HG03571 (cell line): Measurements from ENCODE around the gene MBD1.
"Not testable (repeated sequence)": the region's sequence is repeated elsewhere in the genome, so short reads cannot be mapped to it uniquely, and the experiment has no call there.

Experiments used
- ATAC-seq: cut with Tn5 transposase; IDR thresholded peaks from one replicate; pipeline ENCODE4 v1.9.1; 2021; ENCODE audit not compliant: unreplicated experiment

Gene MBD1

GRCh38 chr18:50293039-50293438 is 11.7 kb upstream of the MBD1 start:
- no peak for ATAC-seq

GRCh38 chr18:50289108-50289443 is 7.8 kb upstream of the MBD1 start:
- no peak for ATAC-seq

DNA sequence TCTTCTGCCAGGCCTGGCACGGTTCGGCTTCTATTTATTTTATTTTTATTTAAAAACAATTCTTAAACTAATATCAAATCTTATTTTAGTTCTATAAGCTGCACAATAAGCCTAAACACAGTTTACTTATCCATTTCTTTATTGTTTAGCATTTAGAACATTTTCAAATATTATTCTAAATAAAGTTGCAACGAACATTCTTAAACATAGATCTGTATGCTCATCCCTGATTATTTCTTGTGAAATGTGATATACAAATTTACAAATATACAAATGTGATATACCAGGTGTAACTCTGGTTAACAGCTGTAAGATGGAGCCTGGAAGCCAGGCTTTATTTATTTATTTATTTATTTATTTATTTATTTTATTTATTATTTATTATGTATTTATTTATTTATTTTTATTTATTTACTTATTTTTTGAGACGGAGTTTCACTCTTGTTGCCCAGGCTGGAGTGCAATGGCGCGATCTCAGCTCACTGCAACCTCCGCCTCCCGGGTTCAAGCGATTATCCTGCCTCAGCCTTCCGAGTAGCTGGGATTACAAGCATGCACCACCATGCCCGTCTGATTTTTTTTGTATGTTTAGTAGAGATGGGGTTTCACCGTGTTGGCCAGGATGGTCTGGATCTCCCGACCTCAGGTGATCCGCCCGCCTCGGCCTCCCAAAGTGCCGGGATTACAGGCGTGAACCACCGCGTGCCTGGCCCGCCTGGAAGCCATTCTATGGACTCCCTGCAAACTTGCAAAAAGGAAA is 7.2 kb upstream of the MBD1 start:
- ATAC-seq = not testable (repeated sequence)

DNA sequence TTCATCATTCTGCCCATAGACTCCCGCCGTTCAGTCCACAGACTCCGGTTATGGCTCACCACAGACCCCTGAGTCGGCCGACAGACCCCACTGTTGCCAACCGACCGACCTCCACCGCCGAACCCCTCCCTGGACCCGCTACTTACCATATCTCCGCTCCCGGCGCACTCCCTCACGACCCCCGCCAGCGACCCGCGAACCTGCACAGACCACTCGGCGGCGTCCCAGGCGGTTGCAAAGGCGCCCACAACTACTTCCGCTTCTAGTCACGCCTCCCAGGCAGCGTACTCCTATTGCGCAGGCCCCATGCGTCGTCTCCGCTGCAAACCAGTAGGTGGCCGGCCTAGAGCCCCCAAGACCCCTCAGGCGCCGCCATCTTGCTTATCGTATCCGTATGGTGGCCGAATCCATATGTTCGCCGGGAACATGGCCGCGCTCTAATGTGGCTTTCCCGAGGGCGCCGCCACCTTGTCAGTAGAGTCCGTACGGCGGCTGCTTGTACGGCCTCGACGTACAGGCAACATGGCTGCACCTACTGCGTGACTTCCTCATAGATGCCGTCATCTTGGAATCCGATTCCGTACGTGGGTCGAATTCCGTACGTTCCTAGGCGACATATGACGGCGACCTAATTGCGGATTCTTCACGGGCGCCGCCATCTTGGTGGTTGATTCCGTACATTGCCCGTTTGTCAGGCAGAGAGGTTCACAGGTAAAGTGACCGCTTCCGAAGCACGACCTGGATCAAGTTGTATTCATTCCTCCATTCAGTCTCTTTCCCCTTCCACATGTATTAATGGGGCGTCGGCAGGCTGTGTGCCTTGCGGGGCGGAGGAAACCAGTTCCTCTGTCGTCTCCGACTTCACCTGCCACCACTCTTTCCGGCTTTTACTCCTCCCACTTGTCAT is 6.4 kb upstream of the MBD1 start, which contains the start of gene CXXC1:
CXXC1 (minus strand) TSS at position 252 of the 907 bp plus-strand sequence; CDS start at position 149, 103 bp downstream.
- ATAC-seq = peak; percentile 88

DNA sequence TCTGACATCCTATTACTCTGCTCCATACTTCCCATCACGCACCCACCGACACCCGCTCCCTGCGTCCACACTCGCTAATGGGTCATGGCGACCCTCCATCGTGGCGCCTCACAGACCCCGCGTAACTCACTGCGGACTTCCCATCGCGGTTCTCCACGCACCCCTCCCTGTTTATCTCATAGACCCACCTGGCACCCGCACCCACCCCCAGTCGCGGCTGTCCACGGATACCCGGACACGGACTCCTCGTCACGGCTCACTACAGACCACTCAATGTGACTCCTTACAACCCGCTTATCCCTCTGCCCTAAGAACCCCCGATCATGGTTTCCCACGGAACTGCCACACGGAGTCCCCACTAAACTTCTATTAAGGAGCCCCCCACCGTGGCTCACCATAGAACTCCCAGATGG is 5.7 kb upstream of the MBD1 start:
- no peak for ATAC-seq

GRCh38 chr18:50286391-50287027 is 5.2 kb upstream of the MBD1 start:
- no peak for ATAC-seq

DNA sequence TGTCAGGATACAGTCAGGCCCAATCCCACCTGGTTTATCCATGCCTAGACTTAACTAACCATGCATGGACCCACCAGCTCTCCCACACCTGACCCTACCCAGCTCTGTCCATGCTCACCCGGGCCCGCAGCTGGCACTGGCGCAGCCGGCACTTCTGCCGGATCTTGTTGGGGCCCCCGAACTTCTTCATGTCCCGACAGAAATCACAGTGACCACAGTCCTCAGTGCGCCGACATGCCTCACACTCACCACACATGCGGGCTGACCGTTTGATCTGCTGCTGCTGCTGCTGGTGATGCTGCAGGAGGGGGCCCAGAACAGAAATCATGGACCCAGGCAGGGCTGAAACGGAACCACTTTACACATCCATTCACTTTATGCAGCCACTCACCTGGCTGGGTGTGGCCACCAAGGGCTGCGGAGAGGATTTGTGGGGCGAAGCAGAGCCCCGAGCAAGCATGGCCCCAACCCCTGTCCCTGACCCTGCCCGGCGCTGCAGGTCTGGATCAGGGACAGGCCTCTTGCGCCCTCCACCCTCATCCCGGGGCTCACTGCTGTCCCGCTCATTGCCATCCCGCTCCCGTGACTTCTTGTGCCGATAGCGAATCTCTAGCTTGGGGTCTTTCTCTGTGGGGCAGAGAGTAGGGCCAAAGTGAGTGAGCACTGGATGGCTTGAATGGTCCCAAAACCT is 4.5 kb upstream of the MBD1 start:
- ATAC-seq = no peak

DNA sequence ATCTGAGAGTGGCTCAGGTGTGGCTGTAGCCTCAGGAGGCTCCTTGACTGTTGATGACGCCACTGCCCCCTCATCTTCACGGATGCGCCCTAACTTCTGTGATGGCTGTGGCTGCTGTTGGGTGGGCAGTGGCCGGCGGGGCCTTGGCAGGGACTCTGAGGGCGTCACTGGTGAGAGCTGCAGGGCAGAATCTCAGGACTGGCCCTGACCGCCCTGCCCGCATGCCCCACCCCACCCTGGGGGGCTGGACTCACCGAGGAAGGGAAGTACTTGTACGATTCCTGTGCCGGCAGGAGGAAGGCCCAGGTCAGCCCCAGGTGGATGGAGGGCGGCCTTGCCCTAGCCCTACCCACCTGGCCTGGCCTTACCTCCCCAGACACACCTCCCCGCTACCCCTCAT is 3.7 kb upstream of the MBD1 start:
- ATAC-seq = no peak

- ATAC-seq = no peak
These were observed 3.0 kb upstream of the MBD1 start for GRCh38 chr18:50284255-50284885.

DNA sequence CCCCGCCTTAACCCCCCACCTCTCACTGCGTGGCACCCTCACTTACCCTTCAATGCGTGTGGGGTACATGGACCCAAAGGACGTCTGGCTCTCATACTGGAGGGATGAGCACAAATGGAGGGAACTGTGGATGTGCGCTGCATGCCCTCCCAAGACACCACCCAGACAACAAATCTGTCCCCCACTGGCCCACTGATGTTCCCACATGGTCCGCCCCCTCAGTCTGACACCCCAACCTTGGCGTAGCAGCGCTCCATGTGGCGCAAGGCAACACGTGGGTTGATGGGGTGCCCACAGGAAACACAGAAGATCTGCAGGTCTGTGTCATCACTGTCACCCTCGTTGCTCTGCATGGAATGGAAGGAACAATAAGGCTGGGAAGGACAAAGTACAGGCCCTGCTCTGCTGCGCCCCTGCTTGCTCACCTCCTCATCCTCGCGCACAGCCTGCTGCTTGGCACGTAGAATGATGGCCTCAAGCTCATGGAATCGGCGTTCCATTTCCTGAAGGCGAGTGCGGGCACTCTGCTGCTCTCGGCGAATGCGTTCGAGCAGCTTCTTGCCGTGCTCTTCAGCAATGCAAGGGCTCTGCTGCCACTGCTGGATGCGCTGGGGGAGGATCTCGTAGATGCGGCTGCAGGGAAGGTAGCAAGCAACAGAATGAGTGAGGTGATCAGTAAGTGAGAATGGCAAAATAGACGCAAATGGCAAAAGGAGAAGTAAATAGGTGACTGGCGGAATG is 2.3 kb upstream of the MBD1 start:
- ATAC-seq = no peak

DNA sequence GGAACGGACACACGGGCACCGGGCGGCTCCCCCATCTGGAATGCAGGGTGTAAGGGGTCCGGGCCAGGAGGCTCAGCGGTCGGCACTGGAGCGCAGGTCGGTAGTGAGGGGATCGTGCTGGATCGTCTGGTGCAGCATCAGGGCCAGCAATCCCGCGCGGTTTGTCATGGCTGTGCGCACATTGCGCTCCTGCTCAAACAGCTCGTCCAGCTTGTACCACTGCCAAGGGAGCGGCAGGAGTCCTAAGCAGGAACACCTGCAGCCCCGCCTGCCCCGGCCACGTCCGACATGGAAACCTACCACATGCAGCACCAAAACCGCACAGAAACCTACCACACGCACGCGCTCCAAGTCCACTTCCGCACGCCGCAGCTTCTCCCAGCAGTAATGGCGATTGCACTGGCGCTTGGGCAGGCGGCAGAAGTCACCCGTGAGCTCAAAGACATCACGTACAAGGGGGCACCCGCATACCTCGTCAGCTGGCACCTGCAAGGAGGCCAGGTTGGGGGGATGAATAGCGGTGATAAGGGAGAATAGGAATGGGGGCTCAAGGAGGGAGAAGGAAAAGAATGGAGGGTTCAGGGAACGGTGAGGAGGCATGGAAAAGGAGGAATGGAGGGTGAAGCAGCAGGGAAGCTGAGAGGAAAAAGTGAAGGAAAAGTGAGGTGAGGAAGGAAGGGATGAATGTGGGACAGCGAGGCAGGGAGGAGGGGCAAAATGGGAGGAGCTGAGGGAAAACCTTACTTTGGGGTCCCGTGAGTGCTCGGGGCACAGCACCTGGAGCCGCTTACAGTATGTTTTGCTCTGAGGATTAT is 1.4 kb upstream of the MBD1 start:
- no peak for ATAC-seq

DNA sequence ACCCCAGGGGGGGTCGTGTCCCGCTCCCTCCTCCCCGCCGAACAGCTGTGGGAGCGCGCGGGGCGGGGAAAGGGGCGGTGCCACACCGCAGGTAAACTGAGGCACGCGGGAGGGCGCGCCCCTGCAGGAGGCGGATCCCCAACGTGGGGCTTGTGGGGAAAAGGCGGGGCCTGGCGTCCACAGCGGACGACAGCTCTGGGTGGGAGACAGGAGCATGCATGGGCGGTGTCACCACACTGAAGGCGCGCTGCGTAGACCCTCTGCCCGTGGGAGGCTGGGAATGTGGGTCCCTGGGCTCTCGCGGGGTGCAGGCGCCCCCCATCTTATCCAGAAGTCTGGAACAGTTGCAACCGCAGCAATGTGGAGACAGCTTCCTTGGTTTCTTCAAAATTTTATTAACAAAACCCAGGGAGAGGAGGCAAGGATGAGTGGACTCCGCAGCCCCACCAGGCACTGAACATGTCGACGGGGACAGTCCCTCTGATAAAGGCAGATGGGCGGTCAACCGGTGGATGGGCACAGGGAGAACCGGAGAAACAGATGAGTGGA is 723 bp upstream of the MBD1 start:
- ATAC-seq = no peak

DNA sequence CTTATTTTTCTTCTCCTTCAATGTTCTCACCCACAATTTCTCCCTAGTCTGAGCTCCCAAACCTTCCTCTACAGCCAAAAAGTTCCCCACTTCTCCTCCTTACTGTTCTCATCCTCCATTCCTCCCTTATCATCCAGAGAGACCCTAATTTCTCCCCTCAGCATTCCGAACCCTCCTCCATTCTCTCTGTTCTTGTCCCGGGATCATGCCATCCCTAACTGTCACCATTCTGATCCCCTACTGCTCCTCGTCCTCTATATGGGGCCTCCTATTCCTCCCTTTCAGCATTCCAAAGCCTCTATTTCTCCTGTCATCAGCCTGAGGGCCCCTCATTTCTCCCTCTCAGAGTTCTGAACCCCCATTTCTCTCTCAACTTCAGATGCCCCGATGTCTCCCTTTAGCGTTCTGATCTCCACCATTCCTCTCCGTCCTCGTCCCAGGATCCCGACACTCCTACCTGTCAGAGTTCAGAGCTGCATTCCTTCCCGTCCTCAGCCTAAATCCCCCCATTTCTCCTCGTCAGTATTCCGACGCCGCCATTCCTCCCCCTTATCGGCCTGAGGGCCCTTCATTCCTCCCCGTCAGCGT is 522 bp downstream of the MBD1 start:
- ATAC-seq = no peak

- no peak for ATAC-seq
These were observed 1.6 kb downstream of the MBD1 start for GRCh38 chr18:50279752-50280151.

DNA sequence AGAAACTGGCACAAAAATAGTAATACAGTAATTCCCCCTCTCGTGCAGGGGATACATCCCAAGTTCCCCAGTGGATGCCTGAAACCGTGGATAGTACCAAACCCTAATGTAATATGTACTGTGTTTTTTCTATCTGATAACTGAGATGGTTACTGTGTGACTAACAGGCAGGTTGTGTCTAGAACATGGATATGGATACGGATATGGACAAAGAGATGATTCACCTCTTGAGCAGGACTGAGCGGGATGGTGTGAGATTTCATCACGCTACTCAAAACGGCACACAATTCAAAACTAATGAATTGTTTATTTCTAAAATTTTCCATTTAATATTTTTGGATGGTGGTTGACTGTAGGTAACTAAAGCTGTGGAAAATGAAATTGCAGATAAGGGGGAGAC is 3.4 kb downstream of the MBD1 start:
- ATAC-seq = no peak

- no peak for ATAC-seq
These were observed 4.9 kb downstream of the MBD1 start for GRCh38 chr18:50276452-50276851.

DNA sequence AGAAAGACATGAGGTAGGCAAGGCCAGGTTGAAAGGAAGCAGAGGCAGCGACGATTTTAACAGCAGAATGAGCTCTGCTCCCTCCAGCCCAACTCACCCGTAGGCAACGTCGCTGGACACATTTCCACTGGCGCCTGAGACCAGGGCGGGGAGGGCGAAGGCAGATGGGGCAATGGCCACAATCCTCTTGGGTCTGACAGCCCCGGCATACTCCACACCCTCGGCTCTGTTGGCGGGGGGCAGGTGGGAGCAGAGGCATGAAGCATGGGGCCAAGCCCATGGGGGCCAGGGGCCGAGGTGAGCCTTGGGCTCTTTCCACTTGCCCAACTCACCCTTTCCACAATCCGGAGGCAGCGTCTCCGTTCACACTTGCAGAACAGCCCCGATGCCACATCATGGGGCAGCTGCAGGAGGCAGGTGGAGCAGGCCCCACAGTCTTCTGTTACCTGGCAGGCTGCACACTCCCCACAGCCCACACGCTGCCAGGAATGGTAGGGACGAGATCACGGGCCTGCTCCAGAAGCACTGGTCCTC is 5.8 kb downstream of the MBD1 start:
- no peak for ATAC-seq

DNA sequence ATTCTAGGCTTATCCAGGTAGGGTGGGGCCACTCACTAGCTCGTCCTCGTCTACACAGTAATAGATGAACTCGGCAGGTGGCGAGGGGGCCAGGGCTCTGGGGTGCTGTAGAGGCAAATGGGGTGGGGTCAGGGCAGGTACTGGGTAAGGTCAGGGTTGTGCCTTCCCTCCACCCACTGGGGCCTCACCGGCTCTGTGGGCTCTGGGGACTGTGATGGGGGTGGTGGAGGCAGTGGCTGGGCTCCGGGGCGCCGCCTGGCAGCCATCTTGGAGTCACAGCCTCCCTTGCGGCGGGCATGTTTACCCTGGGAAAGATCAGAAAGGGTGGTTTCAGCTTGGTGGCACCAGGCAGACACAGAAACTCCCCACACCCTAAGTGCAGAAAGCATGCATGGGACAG is 6.4 kb downstream of the MBD1 start:
- no peak for ATAC-seq
